NB4 (cell line): ENCODE data around the gene ART3.

Source experiments
- DNase-seq: peaks from one replicate; pipeline ENCODE4 v3.0.0; 2010; ENCODE audit warnings: low read depth
- H3K4me3 ChIP-seq: one replicate; pipeline ENCODE4 v1.5.1; 2011; ENCODE audit warnings: mild to moderate bottlenecking, low read depth, low read length, moderate library complexity
- CTCF ChIP-seq: IDR thresholded peaks from one replicate; pipeline ENCODE4 v1.5.1; 2012; ENCODE audit warnings: low read depth, low read length
- MYC ChIP-seq: IDR thresholded peaks from 2 replicates; pipeline ENCODE4 v1.6.1; 2011; ENCODE audit warnings: low read depth, low read length
- POLR2A ChIP-seq: IDR thresholded peaks from 2 replicates; pipeline ENCODE4 v1.6.1; 2011; ENCODE audit warnings: mild to moderate bottlenecking; ENCODE audit not compliant: insufficient read length; ENCODE audit errors: extremely low read depth
- TF ChIP-seq, protein P1 (sequence below): IDR thresholded peaks from 2 replicates; pipeline ENCODE4 v1.6.1; 2011; ENCODE audit warnings: low read depth, low read length

Gene ART3

GRCh38 chr4:76095568-76095967 is 21.1 kb downstream of the ART3 start:
- H3K4me3 ChIP-seq = no peak overlapping the region
- no peak for TF ChIP-seq CTCF
- no peak for TF ChIP-seq POLR2A
- no peak for TF ChIP-seq MYC
- TF ChIP-seq, protein P1, sequence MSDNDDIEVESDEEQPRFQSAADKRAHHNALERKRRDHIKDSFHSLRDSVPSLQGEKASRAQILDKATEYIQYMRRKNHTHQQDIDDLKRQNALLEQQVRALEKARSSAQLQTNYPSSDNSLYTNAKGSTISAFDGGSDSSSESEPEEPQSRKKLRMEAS = no peak
- no peak for DNase-seq

- DNase-seq = no peak
These were observed 21.6 kb downstream of the ART3 start for GRCh38 chr4:76096076-76096475.

GRCh38 chr4:76105652-76106051 is 31.1 kb downstream of the ART3 start:
- no peak for DNase-seq

More at GRCh38 chr4:76096076-76096475, 21.6 kb downstream of the ART3 start:
- H3K4me3 ChIP-seq = no peak overlapping the region
- no peak for TF ChIP-seq MYC
- TF ChIP-seq, protein P1 = no peak
- no peak for TF ChIP-seq POLR2A
- TF ChIP-seq CTCF = no peak

GRCh38 chr4:76106442-76106841 is 31.9 kb downstream of the ART3 start:
- TF ChIP-seq POLR2A = no peak
- TF ChIP-seq, protein P1 = no peak
- no peak for TF ChIP-seq CTCF
- no peak for TF ChIP-seq MYC
- H3K4me3 ChIP-seq = no peak overlapping the region

More at GRCh38 chr4:76105652-76106051, 31.1 kb downstream of the ART3 start:
- TF ChIP-seq CTCF (no peak), POLR2A (no peak), MYC (no peak)
- TF ChIP-seq, protein P1 = no peak
- no peak overlapping the region for H3K4me3 ChIP-seq

DNA sequence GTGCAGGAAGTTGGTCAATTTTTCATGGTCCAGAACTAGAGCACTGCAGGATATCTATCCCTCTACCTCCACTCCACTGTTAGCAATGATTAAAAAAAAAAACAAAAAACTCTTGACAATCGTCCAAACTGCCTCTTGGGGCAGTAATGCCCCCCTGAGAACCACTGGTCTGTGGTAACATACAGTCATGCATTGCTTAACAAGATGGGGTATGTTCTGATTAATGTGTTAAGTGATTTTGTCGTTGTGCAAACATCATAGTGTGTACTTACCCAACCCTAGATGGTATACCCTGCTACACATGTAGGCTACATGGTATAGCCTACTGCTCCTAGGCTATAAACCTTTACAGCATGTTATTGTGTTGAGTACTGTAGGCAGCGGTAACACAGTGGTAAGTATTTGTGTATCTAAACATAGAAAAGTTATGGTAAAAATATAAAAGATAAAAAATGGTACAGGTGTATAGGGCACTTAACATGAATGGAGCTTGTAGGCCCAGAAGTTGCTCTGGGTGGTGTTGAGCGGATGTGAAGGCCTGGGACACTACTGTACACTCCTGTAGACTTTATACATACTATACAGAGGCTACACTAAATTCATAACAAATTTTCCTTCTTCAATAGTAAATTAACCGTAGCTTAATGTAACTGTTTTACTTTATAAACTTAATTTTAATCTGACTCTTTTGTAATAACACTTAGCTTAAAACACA is 34.1 kb downstream of the ART3 start:
- peak; percentile 48 for TF ChIP-seq CTCF
- TF ChIP-seq MYC = no peak
- no peak overlapping the region for H3K4me3 ChIP-seq

More at GRCh38 chr4:76106442-76106841, 31.9 kb downstream of the ART3 start:
- DNase-seq = no peak

More for the DNA sequence above, 34.1 kb downstream of the ART3 start:
- peak; percentile 83 for DNase-seq
